Caco-2 (cell line): ENCODE data around the gene RAB11FIP4. TPM values are rescaled to one million over a fixed set of nuclear protein-coding genes. Genes with fewer than 3 reads are reported as not detected.

Experiments
- BruUV-seq: library from RNA; stranded (reverse); fragments of 400-500 nt; replicated peaks from 2 replicates; lab custom pipeline; 2021; lab: Mats Ljungman, UMichigan
- CTCF ChIA-PET: fragments of 300-600 bp; sonication (Branson Sonifier 250); formaldehyde crosslinking; loops from one replicate; lab custom pipeline; 2022; ENCODE audit warnings: antibody characterized with exemption; lab: Charles Lee
- POLR2A ChIA-PET: fragments of 300-600 bp; sonication (Branson Sonifier 250); formaldehyde crosslinking; loops from one replicate; lab custom pipeline; 2022; ENCODE audit warnings: antibody characterized with exemption; lab: Charles Lee
- DNase-seq, 2 experiments: peaks; one replicate each; pipeline versions ENCODE4 v3.0.0 to v3.0.0-alpha.2; 2020 to 2022
- H3K27me3 ChIP-seq: replicated peaks from 2 replicates; pipeline ENCODE4 v1.6.0; 2011; ENCODE audit warnings: low read length; ENCODE audit not compliant: control insufficient read depth, insufficient read depth
- H3K36me3 ChIP-seq: 2 replicates; pipeline ENCODE4 v1.5.1; 2011; ENCODE audit warnings: low read length; ENCODE audit not compliant: control insufficient read depth, insufficient read depth
- H3K4me1 ChIP-seq: fragments of 250-450 bp; sonication (Bioruptor Pico); 2 replicates; pipeline ENCODE4 v1.5.1; 2020; ENCODE audit warnings: mild to moderate bottlenecking
- H3K4me3 ChIP-seq: 2 replicates; pipeline ENCODE4 v1.5.1; 2011; ENCODE audit warnings: low read depth, mild to moderate bottlenecking, control low read depth, low read length
- H3K9me3 ChIP-seq: fragments of 250-450 bp; sonication (Bioruptor Pico); 2 replicates; pipeline ENCODE4 v1.5.1; 2020; ENCODE audit warnings: mild to moderate bottlenecking, moderate library complexity
- H3K27ac Mint-ChIP-seq: one replicate; pipeline ENCODE4 v1.8.0; 2022; ENCODE audit warnings: mixed read lengths; ENCODE audit not compliant: unreplicated experiment
- H3K27me3 Mint-ChIP-seq: one replicate; pipeline ENCODE4 v1.8.0; 2022; ENCODE audit warnings: mixed read lengths; ENCODE audit not compliant: insufficient read depth, unreplicated experiment
- H3K36me3 Mint-ChIP-seq: one replicate; pipeline ENCODE4 v1.8.0; 2022; ENCODE audit warnings: mild to moderate bottlenecking, mixed read lengths; ENCODE audit not compliant: insufficient read depth, unreplicated experiment
- H3K4me1 Mint-ChIP-seq: one replicate; pipeline ENCODE4 v1.8.0; 2022; ENCODE audit warnings: low read depth, mixed read lengths; ENCODE audit not compliant: unreplicated experiment
- H3K4me3 Mint-ChIP-seq: one replicate; pipeline ENCODE4 v1.8.0; 2022; ENCODE audit warnings: mild to moderate bottlenecking, moderate library complexity, mixed read lengths; ENCODE audit not compliant: unreplicated experiment
- H3K9me3 Mint-ChIP-seq: one replicate; pipeline ENCODE4 v1.8.0; 2022; ENCODE audit warnings: mixed read lengths; ENCODE audit not compliant: unreplicated experiment
- intact Hi-C: fragments of 100-400 bp; cut with micrococcal nuclease; formaldehyde crosslinking; loops from one replicate; pipeline ENCODE4 v1.10.0; 2022; ENCODE audit not compliant: unreplicated experiment
- total RNA-seq: library from RNA; stranded (reverse); gene quantifications from 2 replicates; pipeline ENCODE4 v1.2.3, GENCODE V29; 2022
- TF ChIP-seq, protein P1 (sequence below), 2 experiments: fragments of 200-600 bp in 1 of 2; IDR thresholded peaks; 1 replicate in 1 of 2; 2 replicates in 1 of 2; pipeline versions ENCODE4 v1.5.1 to v1.8.0; 2011 to 2022; ENCODE audit warnings: antibody characterized with exemption in 1 of 2, control low read depth in 1 of 2, inconsistent platforms in 1 of 2, low read depth in 1 of 2, low read length in 1 of 2, mild to moderate bottlenecking in 1 of 2, moderate library complexity in 1 of 2; ENCODE audit not compliant: insufficient read depth in 1 of 2, severe bottlenecking in 1 of 2, unreplicated experiment in 1 of 2

The RAB11FIP4 gene
- total RNA-seq, 1 experiment from 2014 or later, result 90.3 TPM

DNA sequence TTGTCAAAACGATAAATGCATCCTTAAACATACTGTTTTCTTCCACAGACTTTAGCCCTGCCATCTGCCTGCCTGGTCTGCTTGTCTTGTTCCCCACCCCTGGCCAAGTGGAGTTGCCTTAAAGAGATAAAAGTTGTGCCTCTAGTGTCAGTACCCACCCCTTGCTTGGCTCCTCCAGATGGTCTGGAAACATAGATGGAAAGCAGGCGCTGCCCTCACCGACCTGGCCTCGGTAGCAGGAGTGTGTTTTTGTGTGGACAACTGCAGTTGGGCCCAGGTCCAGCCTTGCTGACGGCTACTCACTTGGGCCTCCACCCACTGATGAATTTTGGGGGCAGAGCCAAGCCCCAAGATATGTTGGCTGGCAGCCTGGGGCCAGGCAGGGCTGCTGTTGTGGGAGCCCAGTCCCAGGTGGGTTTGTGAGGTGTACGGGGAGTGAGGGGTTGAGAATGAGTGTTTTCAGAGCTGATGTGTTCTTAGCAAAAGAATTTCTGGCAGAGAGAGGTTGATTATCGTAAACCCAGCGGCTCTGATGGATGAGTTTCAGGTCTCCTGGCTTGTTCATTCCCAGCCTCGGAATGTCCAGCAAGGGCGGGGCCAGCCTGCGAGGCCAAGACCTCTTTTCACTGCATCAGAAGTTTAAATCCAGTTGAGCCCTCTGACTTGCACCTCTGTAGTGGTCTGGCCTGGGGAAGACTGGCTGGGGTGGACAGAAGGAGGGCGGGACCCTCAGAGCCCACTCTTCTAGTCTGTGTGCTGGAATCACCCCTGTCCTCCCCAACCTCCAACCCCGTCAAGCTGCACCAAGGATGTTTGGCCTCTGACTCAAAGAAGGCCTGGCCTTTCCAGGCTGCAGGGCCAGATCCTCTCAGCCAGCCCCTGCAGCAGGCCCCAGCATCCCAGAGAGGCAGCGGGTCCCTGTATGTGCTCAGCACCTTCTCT is 179.7 kb downstream of the RAB11FIP4 start:
- H3K4me3 Mint-ChIP-seq, result no peak overlapping the region
- no TSS peak for BruUV-seq
- CTCF ChIA-PET, result no interaction called here
- no peaks in the 10 kb centered on the region for H3K27me3 ChIP-seq
- POLR2A ChIA-PET, result no interaction called here
- no peaks in the 10 kb centered on the region for H3K9me3 ChIP-seq
- H3K4me3 ChIP-seq, result no peak overlapping the region
- H3K36me3 ChIP-seq, result no peaks in the 10 kb centered on the region; the same call in 1 of the 2 replicates
- peaks cover 36% of the 10 kb centered on the region for H3K36me3 Mint-ChIP-seq
- TF ChIP-seq, protein P1, sequence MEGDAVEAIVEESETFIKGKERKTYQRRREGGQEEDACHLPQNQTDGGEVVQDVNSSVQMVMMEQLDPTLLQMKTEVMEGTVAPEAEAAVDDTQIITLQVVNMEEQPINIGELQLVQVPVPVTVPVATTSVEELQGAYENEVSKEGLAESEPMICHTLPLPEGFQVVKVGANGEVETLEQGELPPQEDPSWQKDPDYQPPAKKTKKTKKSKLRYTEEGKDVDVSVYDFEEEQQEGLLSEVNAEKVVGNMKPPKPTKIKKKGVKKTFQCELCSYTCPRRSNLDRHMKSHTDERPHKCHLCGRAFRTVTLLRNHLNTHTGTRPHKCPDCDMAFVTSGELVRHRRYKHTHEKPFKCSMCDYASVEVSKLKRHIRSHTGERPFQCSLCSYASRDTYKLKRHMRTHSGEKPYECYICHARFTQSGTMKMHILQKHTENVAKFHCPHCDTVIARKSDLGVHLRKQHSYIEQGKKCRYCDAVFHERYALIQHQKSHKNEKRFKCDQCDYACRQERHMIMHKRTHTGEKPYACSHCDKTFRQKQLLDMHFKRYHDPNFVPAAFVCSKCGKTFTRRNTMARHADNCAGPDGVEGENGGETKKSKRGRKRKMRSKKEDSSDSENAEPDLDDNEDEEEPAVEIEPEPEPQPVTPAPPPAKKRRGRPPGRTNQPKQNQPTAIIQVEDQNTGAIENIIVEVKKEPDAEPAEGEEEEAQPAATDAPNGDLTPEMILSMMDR (IDR thresholded peaks at IDR 0.05; ENCODE audit: insufficient read depth in 1 of 2, low read depth in 1 of 2, low read length in 1 of 2, severe bottlenecking in 1 of 2, unreplicated experiment in 1 of 2), result no peak
- intact Hi-C loops, result no loop called here
- no peaks in the 10 kb centered on the region for H3K27me3 Mint-ChIP-seq
- H3K27ac Mint-ChIP-seq, result no peak overlapping the region
- 0 out of 2 replicates have a peak, but pooled peaks cover 2% of the 10 kb centered on the region for H3K4me1 ChIP-seq
- H3K9me3 Mint-ChIP-seq, result no peaks in the 10 kb centered on the region
- H3K4me1 Mint-ChIP-seq, result no peaks in the 10 kb centered on the region
- DNase-seq, result no peak

DNA sequence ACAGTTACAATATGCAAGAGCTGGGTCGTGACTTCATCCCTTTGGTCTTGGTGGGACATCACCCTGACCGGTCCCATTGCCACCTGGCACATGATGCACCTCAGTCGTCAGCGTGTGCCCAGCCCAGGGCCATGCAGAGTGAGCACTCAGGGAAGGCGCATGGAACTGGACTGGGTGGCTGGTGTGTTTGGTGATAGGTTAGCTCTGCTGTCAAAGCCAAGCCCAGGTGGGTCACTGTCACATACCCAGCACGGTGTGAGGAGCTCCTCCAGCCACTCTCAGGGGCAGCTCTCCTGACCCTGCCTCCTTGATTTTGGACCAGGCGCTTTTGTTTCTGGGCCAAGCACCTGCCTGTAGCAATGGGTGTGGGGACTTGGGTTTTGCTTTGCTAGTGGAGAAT is 180.9 kb downstream of the RAB11FIP4 start:
- TF ChIP-seq, protein P1 (IDR thresholded peaks at IDR 0.05; ENCODE audit: insufficient read depth in 1 of 2, low read depth in 1 of 2, low read length in 1 of 2, severe bottlenecking in 1 of 2, unreplicated experiment in 1 of 2), result no peak
- Histone ChIP-seq H3K4me3 (no peak overlapping the region), H3K4me1 (0 out of 2 replicates have a peak, but pooled peaks cover 2% of the 10 kb centered on the region), H3K36me3 (no peaks in the 10 kb centered on the region; the same call in 1 of the 2 replicates), H3K27me3 (no peaks in the 10 kb centered on the region), H3K9me3 (no peaks in the 10 kb centered on the region)
- intact Hi-C loops, result no loop called here
- CTCF ChIA-PET, result no interaction called here
- Mint-ChIP-seq H3K4me3 (no peak overlapping the region), H3K4me1 (no peaks in the 10 kb centered on the region), H3K9me3 (no peaks in the 10 kb centered on the region), H3K27me3 (no peaks in the 10 kb centered on the region), H3K36me3 (peaks cover 36% of the 10 kb centered on the region), H3K27ac (no peak overlapping the region)
- no peak for DNase-seq
- POLR2A ChIA-PET, result interaction anchor here (0.5 kb wide), 1 partner anchor 25 kb away, joined by 4 read pairs; no protein-coding TSS in a partner anchor
- BruUV-seq, result no TSS peak

DNA sequence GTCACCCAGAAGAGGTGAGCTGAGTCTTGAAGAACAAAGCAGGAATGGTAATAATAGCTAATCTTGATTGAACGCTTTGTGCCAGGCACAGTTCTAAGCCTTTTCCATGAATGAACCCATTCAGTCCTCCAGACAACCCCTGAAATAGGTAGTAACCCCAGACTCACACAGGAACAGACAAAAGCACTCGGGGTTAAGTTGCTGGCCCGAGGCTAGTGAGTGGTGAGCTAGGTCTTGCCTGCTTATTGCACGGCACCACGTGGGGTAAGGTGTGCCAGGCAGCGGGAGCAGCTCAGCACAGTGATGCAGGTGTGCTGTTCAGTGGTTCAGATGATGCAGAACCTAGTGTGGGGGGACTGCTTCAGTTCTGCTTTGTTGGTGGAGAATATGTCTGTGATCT is 181.6 kb downstream of the RAB11FIP4 start:
- intact Hi-C loops, result no loop called here
- H3K4me1 Mint-ChIP-seq, result no peaks in the 10 kb centered on the region
- Histone ChIP-seq H3K4me1 (0 out of 2 replicates have a peak, but pooled peaks cover 2% of the 10 kb centered on the region), H3K27me3 (no peaks in the 10 kb centered on the region), H3K9me3 (no peaks in the 10 kb centered on the region), H3K36me3 (no peaks in the 10 kb centered on the region; the same call in 1 of the 2 replicates), H3K4me3 (no peak overlapping the region)
- peaks cover 42% of the 10 kb centered on the region for H3K36me3 Mint-ChIP-seq
- BruUV-seq, result no TSS peak
- no peak overlapping the region for H3K27ac Mint-ChIP-seq
- POLR2A ChIA-PET, result interaction anchor here (0.5 kb wide), 1 partner anchor 26 kb away, joined by 4 read pairs; no protein-coding TSS in a partner anchor
- H3K9me3 Mint-ChIP-seq, result no peaks in the 10 kb centered on the region
- CTCF ChIA-PET, result no interaction called here
- TF ChIP-seq, protein P1 (IDR thresholded peaks at IDR 0.05; ENCODE audit: insufficient read depth in 1 of 2, low read depth in 1 of 2, low read length in 1 of 2, severe bottlenecking in 1 of 2, unreplicated experiment in 1 of 2), result no peak
- H3K27me3 Mint-ChIP-seq, result no peaks in the 10 kb centered on the region
- no peak for DNase-seq
- no peak overlapping the region for H3K4me3 Mint-ChIP-seq
